Activated T-cell treated with anti-CD3 and anti-CD28 coated beads, Interleukin-2, amount 50 U/mL, for 1 hour (primary cell): ENCODE data around the gene CFAP298.

Source experiments
- DNase-seq: peaks from one replicate; pipeline ENCODE4 v3.0.0-alpha.2; 2020

CFAP298 gene

DNA sequence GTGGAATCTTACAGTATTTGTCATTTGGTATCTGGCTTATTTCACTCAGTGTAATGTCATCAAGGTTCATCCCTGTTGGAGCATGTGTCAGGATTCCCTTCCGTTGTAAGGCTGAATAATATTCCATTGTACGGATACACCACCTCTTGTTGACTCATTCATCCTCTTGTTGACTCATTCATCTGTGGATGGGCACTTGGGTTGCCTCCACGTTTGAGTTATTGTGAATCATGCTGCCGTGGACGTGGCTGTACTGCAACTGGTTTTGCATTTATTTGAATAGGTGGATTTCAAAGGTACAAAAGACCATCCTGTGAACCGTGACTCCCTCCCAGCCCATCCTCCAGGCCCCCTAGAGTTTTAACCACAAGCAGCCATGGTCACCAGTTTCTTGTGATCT lies 15.0 kb downstream of the CFAP298 start:
- no peak for DNase-seq

DNA sequence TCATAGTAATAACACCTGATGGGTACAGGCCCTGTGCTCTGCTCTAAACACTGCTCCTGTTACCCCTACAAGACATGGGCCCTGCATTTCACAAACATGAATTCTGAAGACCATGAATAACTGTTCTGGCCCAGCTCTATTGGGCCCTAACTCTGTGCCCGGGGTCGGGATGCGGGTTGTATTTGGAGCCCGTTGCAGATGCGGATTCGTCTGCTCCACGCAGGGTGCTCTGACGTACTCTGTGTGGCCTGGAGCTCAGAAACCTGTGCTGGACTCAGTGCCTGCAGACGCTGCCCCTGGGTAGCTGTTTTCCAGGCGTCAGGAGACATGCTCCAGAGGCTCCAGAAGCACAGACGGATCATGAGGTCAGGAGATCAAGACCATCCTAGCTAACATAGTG lies 16.7 kb downstream of the CFAP298 start:
- no peak for DNase-seq

DNA sequence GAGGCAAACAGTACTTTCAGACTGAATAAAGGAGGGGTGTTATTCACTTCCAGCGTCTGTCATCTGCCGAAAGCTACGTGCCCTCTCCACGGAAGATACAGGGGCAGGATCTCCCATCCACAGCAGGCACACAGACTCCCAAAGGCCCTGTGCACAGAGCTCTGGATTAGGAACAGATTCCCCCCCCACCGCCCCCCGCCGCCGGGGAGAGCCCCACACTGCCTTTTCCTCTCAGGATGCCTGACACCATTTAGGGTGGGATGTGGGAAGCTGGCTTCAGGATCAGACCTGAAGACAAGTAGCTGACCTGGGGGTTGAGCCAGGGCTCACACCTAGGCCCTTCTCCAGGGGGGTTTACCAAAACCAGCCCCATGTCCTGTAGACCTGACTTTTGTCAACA lies 18.5 kb downstream of the CFAP298 start:
- no peak for DNase-seq

DNA sequence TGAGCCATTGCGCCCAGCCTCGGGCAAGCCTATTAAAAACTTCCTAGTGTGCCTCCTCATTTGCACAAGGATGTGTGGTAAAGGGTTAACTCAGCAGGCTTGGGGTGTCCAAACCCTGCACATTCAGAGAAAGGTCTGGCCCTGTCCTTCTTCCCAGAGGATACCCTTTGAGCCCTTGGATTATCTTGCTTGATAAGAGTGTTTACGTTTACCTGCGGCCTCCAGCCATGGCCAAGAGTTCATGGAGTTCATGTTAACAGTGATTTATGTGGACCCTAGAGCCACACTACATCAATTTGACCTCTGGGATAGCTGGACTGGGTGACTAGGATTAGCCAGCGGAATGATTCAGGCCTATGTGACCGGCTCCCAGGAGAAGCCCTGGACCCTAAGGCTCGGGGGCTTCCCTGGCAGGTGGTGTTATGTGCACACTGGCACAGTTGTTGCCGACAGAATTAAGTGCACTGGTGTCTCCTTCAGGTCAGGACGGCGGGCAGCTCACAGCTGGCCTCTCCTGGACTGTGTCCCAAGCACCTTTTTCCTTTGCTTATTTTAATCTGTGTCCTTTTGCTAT lies 19.2 kb downstream of the CFAP298 start:
- DNase-seq: no peak

DNA sequence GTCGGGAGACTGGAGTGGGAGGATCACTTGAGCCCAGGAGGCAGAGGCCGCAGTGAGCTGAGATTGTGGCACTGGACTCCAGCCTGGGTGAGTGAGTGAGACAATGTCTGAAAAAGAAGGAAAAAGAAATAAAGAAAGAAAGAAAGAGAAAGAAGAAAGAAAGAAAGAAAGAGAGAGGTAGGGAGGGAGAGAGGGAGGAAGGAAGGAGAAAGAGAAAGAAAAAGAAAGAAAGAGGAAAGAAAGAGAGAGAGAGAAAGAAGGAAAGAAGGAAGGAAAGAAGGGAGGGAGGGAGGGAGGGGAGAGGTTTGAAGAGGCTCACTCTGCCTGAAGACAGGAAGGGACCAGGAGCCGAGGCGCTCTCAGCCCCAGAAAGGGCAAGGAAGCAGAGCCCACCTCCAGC lies 22.0 kb downstream of the CFAP298 start:
- DNase-seq: no peak

DNA sequence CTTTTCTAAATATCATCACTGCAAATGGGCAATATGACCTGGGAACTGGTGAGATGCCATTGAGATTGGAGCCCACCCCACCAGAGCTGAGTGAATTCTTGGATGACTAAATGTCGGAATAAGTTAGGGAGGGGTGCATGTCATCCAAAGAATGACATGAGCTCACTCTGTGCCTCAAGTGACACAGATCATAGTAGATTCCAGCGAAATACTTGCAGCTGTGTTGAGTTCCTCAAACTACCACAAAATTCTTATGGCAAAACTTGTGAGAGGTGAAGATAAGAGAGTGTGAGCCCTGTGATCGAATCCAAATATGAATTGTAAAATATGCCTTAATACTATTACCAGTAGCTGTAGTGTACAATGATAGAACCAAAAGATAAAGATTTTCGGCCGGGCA lies 24.5 kb downstream of the CFAP298 start:
- DNase-seq: no peak

DNA sequence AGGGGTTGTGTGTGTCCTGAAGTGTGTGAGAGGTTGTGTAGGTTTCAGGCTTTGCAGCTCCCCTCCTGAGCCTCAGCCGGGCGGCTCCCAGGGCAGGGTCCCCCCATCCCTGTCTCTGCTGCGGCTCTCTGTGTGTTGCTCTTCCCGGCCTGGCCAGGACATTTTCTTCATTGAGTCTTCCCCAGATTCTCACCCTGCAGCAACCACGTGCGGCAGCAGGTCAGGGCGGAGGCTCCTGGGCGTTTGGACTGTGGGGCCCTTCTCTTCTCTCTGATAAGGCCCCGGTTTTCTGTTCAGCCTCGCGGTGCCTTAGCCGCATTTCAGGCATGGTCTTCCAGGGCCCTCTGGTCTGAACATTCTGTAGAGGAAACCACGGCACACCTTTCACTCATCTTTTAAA lies 25.1 kb downstream of the CFAP298 start:
- DNase-seq: no peak

DNA sequence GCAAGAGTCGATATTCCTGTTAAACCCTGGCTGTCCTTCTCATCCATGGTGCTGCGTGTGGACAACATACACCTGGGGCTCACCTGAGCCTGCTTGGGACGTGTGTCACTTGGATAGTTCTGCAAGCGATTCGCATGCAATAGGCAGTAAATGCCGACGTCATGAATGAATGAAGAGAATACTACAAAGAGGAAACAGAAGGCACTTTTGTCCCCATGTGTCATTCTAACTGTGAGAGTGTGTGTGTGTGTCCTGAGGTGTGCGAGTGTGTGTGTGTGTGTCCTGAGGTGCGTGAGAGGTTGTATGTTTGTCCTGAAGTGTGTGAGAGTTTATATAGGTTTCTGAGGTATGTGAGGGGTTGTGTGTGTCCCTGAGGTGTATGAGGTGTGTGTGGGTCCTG lies 26.2 kb downstream of the CFAP298 start:
- no peak for DNase-seq

DNA sequence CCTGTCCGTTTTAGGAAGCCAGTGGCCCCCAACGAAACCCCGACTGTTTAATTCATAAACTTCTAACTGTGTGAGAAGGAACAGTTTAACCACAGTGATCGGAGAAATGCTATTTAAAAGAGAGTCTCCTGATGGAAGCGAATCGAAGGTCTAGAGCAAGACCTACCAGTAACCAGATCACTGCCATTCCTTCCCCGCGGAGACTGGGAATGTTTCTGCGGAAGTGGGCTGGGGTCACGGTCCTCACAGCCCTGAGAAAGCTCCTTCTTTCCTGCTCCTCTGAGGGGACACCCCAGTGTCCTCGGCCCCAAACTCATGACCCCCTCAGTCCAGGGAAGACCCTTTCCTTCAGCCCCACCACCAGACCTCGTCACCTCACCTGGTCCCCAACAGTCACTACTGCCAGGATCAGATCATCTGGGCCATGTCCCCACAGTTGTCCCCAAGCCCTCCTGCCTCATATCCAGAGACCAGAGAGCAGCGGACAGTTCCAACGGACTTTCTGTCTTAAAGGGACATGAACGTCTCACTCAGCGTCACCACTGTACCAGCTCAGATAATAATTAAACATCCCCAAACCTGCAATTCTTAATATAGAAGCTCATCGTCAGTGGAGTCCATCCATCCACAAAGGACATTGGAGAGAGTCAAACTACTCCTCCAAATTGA lies 27.0 kb downstream of the CFAP298 start, which contains the start of gene TCP10L:
TSS of gene TCP10L (minus strand) at position 482 of the 669 bp plus-strand sequence. CDS start 1,219 bp downstream, outside the sequence.
- no peak for DNase-seq

DNA sequence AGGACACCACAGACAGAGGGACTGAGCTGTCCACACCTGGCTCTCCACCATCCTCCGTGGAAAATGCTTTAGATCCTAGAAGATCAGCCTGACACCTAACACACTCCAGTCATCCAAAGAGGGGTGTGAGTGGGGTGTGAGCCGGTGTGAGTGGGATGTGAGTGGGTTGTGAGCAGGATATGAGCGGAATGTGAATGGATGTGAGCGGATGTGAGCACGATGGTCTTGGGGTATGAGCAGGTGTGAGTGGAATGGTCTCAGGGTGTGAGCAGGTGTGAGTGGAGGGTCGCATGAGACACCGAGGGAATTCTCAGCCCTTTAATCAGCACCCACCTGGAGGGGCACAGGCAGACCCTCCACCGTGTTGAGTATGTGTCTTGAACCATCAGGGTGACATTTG lies 27.7 kb downstream of the CFAP298 start:
- no peak for DNase-seq

DNA sequence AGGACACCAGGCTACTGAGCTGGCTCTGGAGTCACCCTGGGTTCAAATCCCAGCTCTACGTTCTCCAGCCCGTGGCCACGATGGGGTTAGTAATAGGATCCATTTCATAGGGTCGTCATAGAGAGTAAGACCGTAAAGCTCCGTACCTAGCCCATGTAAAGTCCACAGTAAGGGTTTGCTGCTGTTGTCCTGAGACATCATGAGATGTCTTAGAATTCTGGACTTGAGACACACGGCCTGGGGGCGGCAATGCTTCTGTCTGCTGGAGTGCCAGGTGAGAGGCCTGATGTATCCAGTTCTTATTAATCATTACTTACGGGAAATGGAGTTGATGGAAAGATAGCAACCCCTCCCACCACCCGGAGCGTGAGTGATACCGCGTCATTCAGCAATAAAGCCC lies 30.4 kb downstream of the CFAP298 start:
- no peak for DNase-seq

DNA sequence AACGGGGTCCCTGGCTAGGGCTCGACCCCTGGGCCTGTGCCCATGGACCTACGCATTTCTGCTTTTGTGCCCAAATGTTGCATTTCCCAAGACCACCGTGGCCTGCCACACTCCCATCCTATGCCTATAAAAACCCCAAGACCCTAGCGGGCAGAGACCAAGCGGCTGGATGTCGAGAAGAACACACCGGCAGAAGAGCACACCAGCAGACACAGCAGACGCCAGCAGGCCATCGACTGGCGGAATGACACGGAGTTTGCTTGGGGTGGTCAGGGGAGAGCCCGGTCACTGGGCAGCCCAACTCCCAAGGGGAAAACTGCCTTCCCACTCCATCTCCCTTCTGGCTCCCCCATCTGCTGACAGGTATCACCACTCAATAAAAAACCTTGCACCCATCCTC lies 31.2 kb downstream of the CFAP298 start:
- no peak for DNase-seq

DNA sequence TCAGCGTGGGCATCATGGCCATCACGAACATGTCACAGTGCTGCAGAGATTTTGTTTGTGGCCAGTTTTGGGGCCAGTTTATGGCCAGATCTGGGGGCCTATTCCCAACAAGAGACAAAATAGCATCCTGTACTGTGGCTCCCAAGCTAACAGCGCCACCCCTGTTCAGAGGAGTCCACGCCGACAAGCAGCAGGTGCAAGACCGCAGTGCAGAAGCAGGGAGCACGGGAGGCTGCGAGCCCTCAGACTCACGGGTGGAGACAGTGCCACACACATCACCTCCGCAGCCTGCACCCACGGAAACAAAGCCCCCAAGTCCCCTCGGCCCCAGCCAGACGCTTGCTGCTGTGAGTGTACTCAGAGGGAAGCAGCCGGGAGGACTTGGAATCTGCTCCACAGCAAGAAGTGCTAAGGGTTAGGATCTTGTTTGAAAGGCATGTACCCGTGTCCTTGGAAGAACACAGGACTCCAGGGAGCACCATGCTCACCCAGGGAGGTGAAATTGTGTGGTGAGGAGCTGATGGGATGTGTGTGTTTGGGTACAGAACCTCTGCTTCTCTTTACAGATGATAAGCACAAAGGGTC lies 34.0 kb downstream of the CFAP298 start:
- DNase-seq: no peak

DNA sequence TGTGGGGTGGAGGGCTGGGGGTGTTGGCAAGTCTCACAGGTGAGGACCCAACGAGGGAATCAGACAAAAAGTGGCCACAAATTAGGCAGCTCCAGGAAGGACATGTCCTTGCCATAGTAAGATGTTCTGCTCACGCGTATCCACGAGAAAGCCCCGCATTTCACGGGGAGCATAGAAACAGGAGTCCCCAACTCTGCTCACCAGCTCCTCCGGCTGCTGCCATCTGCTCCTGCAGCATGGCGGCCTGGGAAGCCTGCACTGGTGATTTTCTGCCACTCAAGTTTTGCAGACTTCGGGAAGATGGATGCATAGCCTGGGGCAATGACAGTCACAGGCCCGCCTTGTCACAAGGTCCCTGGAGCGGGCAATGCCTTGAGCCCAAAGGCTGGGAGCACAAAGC lies 36.2 kb downstream of the CFAP298 start:
- no peak for DNase-seq

DNA sequence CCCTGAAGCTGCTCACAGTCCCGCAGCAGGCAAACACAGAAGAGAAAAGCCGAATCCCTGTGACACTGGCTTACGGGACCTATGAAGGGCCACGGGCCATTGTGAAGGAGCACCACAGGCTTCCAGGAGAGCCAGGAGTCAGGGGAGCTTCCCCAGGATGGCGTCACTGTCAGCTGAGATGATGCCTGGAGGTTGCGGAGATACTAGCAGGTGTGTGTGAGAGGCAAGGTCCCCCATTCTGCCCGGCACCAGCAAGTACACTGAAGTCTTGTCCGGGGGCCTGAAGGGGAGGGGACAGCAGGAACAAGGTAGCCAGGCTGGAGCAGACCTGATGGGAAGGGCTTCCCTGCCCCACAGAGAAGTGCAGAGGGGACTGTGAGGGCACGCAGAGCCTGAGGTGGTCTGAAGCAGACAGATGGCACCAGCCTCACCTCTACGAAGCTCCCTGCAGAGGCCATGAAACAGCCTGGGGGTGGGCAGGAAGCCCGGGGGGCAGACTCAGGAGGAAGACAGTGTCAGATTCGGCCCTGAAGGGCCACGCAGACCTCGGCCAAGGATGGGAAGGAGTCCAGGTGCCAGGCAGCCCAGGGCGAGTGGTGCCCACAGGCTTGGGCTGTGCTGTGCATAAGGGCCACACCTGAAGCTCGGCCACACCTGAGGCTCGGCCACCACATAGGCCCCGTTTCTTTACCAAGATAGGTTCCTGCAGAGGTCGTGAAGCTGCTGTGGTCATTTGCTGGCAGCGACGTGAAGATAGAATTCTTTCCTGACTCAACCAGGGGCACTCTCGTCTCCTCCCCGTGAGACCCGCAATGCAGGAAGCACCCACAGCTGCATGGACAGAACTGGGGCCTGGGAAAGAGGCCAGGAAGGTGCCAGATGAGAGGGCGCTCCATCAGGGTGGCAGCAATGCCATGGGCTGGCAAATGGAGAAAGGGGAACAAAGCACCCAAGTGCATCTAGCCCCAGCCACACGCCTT lies 36.9 kb downstream of the CFAP298 start:
- DNase-seq: no peak

DNA sequence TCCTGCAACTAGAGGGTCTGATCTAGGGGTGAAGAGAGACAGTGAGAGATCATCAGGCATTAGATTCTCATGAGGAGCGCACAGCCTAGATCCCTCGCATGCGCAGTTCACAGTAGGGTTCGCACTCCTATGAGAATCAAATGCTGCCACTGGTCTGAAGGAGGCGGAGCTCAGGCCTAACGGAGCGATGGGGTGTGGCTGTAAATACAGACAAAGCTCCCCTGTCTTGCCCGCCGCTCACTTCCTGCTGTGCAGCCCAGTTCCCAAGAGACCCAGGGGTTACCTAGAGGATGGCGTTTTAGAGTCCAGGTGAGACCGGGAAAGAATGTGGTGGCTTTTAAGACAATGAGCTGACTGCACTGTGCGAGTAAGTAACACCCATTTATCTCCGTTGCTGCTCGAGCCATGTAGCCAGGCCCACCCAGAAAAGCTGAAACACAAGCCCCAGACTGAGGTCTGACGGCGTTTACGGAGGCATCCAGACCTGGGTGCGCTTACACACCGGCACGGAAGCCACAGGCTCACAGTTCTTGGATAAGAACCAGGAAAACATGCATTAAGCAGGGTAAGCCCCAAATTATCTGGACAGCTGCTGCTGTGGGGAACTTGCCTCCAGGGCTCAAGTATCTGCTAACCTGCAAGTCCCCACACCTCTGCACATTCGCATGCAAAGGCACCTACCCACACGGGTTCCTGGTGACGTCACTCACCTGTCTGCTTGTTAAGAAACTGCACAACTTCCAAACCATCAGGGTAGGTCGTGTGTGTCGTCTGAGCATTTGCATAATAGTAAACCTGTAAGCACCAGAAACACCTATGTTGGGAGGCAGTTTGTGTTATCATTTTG lies 39.4 kb downstream of the CFAP298 start:
- no peak for DNase-seq

DNA sequence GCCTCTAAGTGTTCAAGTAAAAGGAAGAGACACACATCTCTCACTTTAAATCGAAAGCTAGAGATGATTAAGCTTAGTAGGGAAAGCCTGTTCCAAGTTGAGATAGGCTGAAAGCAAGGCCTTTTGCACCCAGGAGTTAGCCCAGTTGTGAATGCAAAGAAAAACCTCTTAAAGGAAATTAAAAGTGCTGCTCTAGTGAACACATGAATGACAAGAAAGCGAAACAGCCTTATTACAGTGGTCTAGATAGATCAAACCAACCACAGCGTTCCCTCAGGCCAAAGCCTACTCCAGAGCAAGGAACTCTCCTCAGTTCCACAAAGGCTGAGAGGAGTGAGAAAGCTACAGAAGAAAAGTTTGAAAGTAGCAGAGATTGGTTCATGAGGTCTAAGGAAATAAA lies 41.7 kb downstream of the CFAP298 start:
- no peak for DNase-seq

DNA sequence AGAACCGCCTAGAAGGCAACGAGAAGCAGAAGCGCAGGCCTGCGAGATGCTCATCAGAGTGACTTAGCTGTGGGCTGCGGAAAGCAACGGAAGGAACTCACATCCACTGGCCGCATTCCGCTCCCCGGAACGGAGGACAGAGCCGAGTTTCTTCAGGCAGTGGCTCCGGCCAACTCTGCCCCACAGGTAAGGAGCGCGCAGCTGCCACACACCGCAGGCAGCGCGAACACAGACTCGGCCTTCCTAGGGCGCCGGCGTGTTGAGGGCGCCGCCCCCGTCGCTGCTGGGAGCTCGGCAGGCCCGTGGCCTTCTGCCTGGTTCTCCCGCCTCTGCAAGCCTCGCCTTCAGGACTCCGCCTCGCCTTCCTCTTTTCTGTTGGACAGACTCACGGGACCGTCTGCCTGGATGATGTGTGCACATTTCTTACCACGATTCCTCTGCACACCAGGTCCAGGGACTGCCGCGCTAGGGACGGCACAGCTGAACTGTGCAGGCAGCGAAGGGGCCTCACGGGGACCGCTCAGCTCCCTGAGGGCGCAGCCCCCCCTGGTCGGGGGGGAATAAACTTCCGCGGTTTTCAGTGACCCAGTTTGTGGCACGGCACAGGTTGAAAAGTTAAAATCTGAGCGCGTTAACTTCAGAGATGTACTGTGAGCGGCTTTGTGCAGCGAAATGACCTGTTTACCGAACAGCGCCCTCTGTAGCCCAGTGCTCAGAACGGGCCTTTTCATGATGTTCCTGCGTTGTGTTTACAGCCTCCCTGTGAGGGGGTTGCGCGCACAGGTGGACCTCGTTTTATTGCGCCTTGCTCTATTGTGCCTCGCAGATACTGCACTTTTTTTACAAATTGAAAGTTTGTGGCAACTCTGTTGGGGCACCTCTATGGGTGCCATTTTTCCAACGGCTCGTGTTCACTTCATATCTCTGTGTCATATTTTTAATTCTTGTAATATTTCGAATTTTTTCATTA lies 42.6 kb downstream of the CFAP298 start:
- DNase-seq: peak; percentile 80

DNA sequence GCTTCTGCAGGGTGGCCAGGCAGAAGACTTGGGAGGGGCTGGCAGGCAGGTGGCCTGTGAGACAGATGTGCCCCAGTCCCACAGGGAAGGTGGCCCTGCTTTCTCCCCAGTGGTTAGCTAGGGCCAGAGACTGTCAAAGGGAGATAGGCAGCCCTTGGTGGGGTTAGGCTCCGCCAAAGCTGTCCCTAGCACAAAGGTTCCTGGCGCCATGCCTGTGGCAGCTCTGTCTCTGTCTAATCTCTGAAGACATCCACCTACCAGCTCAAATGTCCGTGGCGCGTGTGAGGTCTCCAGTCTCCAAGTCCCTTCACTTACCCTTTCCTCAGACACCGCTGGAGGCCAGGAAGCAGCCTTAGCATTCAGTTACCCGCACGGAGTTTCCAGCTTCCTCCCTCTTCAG lies 44.6 kb downstream of the CFAP298 start:
- DNase-seq: no peak

DNA sequence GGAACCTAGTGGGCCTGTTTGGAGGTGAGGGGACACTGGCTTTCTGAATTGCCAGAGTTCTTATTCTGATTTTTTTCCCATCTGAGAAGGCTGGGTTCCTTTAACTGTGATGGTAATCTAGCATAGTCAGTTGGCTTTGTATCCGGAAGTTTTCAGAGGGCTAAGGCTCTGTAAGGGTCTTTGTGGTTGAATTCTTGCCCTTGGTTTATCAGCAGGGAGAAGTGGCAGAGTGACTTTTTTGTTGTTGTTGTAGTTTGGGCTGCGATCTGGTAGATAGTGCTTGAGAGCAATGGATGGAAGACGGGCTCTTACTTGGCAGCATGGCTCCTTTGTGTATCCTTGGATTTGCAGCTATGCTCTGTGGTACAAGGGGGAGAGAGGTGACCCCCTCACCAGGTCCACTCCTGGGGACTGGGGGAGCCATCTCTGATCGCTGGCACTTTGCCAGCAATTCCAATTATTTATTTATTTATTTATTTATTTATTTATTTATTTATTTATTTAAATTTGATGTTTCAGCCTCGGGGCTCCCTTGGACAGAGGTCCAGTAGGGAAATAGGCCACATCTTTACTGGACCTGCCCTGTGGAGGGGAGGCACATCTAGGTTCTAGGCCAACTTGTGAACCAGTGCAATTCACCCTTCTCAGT lies 45.3 kb downstream of the CFAP298 start:
- no peak for DNase-seq
